Rectal smooth muscle tissue (tissue), 1 donor: ENCODE results near the gene AGPAT4.

Experiments
- H3K27ac ChIP-seq: one replicate; pipeline ENCODE4 v1.7.0; 2013; ENCODE audit warnings: low read depth, low read length, inconsistent platforms
- H3K27me3 ChIP-seq: one replicate; pipeline ENCODE4 v1.7.0; 2013; ENCODE audit warnings: low read length; ENCODE audit not compliant: control insufficient read depth, insufficient read depth
- H3K36me3 ChIP-seq: one replicate; pipeline ENCODE4 v1.7.0; 2013; ENCODE audit warnings: low read length; ENCODE audit not compliant: control insufficient read depth, insufficient read depth
- H3K4me1 ChIP-seq: one replicate; pipeline ENCODE4 v1.7.0; 2013; ENCODE audit warnings: low read length; ENCODE audit not compliant: control insufficient read depth, insufficient read depth
- H3K4me3 ChIP-seq: one replicate; pipeline ENCODE4 v1.7.0; 2013; ENCODE audit warnings: low read length
- H3K9ac ChIP-seq: one replicate; pipeline ENCODE4 v1.7.0; 2013; ENCODE audit warnings: low read length

The AGPAT4 gene

DNA sequence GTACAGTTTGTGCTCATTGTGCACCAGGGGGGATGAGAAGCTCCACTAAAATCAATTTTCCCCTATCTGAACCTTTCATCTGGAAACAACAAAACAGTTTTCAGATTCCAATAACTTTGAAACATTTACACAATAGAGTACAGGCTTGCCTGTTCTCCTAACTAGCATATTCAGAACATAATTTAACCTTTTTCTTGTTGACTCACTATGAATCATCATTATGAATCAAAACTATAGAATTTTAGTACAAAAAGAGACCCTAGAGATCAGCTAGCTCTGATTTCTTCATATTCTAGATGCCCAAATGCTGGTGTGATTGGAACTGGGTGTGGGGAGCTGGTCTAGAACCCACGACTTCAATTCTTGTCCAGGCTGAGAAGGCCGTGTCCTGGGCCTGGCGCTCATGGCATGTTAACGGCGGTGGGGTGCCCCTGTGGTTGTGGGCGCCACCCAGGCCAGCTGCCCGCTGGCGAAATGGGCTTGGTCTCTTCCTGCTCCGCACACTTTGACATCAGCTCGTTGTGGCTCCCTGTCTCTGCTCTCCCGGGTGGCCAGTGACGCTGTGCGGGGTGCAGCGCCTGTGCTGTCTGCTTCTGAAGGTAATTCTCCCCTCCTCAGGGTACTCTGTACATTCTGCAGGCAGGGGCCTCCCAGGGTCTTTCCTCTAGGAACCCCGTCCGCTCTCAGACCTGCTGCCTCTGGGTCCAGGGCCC lies 29.9 kb upstream of the AGPAT4 start:
- H3K27me3 ChIP-seq, result no peaks in the 10 kb centered on the region
- no peak overlapping the region for H3K4me3 ChIP-seq
- no peak overlapping the region for H3K27ac ChIP-seq
- H3K36me3 ChIP-seq, result no peaks in the 10 kb centered on the region
- no peaks in the 10 kb centered on the region for H3K4me1 ChIP-seq
- no peak overlapping the region for H3K9ac ChIP-seq

DNA sequence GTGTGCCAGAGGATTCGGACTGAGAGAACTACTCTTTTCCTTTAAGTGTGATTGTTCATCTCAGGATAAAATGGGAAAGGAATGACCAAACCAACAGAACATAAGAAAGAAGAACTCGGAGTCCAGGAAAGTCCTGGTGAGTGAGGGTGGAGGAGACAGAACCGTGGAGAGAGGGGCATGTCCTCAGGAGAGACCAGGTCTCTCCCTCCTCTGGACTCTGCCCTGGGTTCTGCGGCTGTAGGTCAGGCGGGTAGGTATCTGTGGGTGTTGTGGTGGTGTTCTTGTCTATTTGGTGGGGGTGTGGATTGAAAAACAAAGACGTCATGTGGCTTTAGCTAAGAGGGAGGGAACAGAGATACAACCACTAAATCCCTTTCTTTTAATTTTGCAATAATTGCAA lies 29.1 kb upstream of the AGPAT4 start:
- H3K4me1 ChIP-seq, result no peaks in the 10 kb centered on the region
- H3K36me3 ChIP-seq, result no peaks in the 10 kb centered on the region
- H3K4me3 ChIP-seq, result no peak overlapping the region
- H3K27me3 ChIP-seq, result no peaks in the 10 kb centered on the region
- no peak overlapping the region for H3K9ac ChIP-seq
- H3K27ac ChIP-seq, result no peak overlapping the region

DNA sequence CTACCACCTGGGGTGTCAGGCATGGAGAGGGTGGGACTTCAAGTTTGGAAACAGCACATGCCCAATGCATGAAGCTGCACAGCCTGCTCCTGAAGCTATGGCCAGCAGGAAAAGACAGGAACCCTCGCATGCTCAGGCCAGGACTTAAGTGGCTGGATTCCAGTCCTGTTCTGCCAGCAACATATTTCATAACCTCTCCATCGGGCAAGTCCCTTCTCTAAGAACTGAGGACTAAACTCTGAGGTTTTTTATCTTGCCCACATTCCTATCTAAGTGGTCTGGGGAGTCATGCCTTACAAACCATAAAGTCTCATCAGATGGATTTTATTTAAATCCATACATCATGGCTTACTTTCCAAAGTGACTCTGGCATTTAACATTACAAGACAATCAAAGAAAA lies 27.5 kb upstream of the AGPAT4 start:
- Histone ChIP-seq H3K4me3 (no peak overlapping the region), H3K4me1 (no peaks in the 10 kb centered on the region), H3K36me3 (no peaks in the 10 kb centered on the region), H3K27me3 (no peaks in the 10 kb centered on the region), H3K9ac (no peak overlapping the region), H3K27ac (no peak overlapping the region)

DNA sequence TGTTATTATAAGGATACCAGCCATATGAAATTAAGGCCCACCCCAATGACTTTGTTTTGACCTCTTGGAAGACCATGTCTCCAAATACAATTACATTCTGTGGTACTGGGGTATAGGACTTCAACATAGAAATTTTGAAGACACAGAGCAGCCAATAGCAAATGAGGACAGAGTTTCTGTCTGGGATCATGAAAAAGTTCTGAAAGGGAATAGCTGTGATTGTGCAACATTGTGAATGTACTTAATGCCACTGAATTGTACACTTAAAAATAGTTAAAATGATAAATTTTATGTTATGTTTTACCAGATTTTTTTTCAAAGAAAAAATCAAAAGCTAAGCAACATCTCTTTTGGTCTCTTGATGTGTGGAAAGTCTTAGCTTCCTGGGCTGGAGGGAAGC lies 27.0 kb upstream of the AGPAT4 start:
- no peaks in the 10 kb centered on the region for H3K36me3 ChIP-seq
- no peak overlapping the region for H3K27ac ChIP-seq
- H3K9ac ChIP-seq, result no peak overlapping the region
- no peak overlapping the region for H3K4me3 ChIP-seq
- H3K27me3 ChIP-seq, result no peaks in the 10 kb centered on the region
- H3K4me1 ChIP-seq, result no peaks in the 10 kb centered on the region

DNA sequence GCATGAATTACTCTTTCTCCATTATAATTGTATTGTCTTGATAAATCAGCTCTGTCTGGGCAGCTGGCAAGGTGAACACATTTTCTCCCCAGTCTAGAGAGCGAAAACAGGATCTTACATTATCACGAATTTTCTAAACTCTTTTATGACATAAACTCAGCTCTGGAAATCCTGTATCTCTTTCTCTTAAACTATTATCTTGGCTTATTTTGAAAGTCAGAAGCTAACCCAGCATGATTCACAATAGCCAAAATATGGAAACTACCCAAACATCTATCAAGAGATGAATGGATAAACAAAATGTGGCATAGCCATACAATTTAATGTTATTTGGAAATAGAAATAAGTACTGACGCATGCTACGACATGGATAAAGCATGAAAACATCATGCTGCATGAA lies 25.9 kb upstream of the AGPAT4 start:
- Histone ChIP-seq H3K27ac (no peak overlapping the region), H3K4me1 (no peaks in the 10 kb centered on the region), H3K36me3 (no peaks in the 10 kb centered on the region)

DNA sequence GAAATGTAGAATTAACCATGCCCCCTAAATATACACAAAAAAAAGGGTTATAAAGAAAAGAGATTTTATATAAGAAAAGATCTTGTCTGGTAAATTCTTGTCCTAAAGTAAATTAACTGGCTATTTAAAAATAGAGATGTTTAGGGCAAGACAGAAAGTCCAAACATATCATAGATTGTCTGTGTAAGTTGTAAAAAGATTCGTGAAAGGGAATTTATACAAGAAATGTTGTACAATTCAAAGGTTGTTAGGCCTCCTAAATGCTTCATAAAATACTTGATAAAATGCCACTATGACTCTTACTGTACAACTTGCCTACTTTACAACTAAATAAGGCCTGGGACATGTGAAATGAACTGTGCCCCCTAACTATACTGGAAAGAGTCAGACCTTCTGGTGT lies 21.9 kb upstream of the AGPAT4 start:
- H3K27me3 ChIP-seq, result no peaks in the 10 kb centered on the region
- no peaks in the 10 kb centered on the region for H3K36me3 ChIP-seq
- no peak overlapping the region for H3K27ac ChIP-seq
- no peak overlapping the region for H3K4me3 ChIP-seq
- H3K4me1 ChIP-seq, result no peaks in the 10 kb centered on the region
- H3K9ac ChIP-seq, result no peak overlapping the region

More for the DNA sequence above, 25.9 kb upstream of the AGPAT4 start:
- Histone ChIP-seq H3K4me3 (no peak overlapping the region), H3K9ac (no peak overlapping the region), H3K27me3 (no peaks in the 10 kb centered on the region)

DNA sequence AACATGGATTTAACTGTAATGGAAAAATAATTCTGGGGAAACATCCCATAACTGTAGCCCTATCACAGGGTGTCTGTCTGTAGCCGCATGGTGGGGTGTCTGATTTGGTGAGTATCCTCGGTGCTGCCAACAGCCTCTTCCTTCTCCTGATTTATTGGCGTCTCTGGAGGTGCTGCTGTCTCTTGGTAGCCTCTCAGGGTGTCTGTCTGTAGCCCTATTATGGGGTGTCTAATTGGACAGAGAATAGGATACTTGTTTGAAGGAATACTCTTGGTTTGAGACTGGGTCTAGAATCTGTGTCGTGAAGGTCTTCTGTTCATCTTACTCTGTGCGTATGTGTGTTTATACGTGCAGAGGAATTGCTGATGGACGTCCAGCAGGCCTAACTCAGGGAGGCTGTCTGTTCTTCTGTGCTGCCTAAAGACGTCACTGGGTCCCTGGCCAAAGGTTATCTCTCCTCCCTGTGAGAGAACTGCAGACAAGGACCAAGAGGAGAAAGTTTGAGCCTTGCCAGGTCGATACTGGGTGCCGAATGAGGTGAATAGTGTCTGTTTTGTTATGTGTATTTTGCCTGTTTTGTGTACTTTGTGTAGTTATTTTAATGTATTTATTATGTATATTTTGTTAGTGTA lies 18.9 kb upstream of the AGPAT4 start:
- no peak overlapping the region for H3K4me3 ChIP-seq
- no peak overlapping the region for H3K9ac ChIP-seq
- no peaks in the 10 kb centered on the region for H3K4me1 ChIP-seq
- no peaks in the 10 kb centered on the region for H3K36me3 ChIP-seq
- no peaks in the 10 kb centered on the region for H3K27me3 ChIP-seq
- no peak overlapping the region for H3K27ac ChIP-seq

DNA sequence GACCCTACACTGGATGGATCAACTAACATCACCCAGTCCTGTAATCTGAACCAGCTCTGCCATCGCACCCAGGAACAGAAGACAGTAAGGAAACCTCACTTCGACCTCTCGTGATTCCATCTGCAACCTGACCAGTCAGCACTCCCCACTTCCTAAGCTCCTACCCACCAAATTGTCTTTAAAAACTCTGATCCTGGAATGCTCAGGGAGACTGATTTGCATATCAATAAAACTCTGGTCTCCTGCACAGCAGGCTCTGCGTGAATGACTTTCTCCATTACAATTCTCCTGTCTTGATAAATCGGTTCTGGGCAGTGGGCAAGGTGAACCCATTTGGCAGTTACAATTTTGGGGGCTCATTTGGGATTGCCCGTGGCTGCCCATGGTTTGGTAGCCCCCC lies 18.3 kb upstream of the AGPAT4 start:
- Histone ChIP-seq H3K4me1 (no peaks in the 10 kb centered on the region), H3K27me3 (no peaks in the 10 kb centered on the region), H3K27ac (no peak overlapping the region), H3K4me3 (no peak overlapping the region), H3K9ac (no peak overlapping the region), H3K36me3 (no peaks in the 10 kb centered on the region)

DNA sequence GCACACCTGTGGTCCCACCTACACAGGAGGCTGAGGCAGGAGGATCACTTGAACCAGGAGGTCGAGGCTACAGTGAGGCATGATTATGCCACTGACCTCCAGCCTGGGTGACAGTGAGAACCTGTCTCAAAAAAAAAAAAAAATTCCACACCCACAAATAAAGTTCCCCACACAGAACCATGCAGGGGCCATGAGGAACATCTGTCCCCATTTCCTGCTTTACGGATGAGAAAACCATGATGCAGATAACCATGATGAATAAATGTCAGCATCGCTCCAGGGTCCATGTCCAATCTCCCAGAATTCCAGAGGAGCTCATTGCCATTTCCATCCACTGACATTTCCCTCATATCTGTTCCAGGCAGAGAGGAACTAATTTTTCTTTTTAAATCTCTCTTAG lies 16.9 kb upstream of the AGPAT4 start:
- Histone ChIP-seq H3K4me3 (no peak overlapping the region), H3K27ac (no peak overlapping the region), H3K36me3 (no peaks in the 10 kb centered on the region), H3K4me1 (no peaks in the 10 kb centered on the region), H3K9ac (no peak overlapping the region), H3K27me3 (no peaks in the 10 kb centered on the region)

DNA sequence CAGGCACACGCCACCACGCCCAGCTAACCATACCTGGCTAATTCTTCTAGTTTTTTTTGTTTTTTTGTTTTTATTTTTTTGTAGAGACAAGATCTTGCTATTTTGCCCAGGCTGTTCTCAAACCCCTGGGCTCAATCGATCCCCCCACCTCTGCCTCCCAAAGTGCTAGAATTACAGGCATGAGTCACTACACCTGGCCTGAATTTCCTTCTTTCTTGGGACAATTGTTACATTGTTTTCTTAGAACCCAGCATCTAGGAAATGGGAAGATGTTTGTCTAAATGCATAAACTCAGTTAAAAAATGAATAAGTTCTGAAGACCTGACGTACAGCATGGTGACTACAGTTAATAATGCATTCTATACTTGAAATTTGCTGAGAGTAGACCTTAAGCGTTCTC lies 10.8 kb upstream of the AGPAT4 start:
- Histone ChIP-seq H3K36me3 (no peaks in the 10 kb centered on the region), H3K4me3 (no peak overlapping the region), H3K27me3 (no peaks in the 10 kb centered on the region), H3K4me1 (no peaks in the 10 kb centered on the region), H3K27ac (no peak overlapping the region), H3K9ac (no peak overlapping the region)

DNA sequence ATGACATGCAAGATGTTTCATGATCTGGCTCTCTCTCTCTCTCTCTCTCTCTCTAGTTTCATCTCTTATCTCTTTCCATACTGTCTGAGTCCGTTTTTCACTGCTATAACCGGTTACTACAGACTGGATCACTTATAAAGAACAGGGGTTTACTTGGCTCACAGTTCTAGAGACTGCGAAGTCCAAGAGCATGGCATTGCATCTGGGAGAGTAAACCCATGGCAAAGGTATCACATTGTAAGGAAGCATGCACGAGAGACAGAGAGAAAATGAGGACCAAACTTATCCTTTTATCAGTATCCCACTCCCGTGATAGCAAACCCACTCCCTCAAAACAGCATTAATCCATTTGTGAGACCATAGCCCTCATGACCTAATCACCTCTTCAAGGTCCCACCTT lies 7.2 kb upstream of the AGPAT4 start:
- Histone ChIP-seq H3K36me3 (no peaks in the 10 kb centered on the region), H3K9ac (no peak overlapping the region), H3K27ac (no peak overlapping the region), H3K4me1 (no peaks in the 10 kb centered on the region), H3K4me3 (no peak overlapping the region), H3K27me3 (no peaks in the 10 kb centered on the region)

DNA sequence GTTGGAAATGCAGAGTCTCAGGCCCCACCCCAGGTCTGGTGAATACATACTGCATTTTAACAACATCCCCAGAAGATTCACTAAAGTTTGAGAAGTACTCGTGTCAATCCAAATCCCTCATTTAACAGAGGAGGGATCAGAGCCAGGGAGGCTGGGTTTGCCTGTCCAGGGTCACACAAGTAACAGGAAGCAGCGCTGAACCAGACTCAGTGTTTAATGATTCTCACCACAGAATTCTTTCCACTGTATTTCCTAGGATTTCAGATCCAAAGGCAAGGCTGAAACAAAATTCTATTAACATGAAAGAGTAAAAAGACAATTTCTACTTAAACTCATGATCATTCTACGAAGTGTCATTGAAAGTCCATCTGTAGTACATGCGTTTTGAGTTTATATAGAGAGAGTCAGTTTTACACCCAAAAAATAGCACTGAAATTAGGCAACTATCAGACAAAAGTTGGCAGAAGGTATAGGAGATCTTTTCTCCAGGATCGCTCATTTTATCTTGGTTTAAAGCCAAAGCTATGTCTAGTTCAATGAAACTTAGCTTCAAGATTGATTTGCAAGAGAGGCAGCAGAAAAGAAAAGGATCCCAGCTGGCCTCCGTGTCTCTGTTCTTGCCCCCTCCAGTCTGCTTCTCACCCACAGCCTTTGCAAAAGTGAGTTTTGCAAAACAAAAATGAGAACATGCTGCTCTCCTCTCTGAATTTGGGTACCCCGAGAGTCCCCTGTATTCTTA lies 6.0 kb upstream of the AGPAT4 start:
- no peak overlapping the region for H3K27ac ChIP-seq
- no peak overlapping the region for H3K9ac ChIP-seq
- H3K4me1 ChIP-seq, result no peaks in the 10 kb centered on the region
- H3K27me3 ChIP-seq, result no peaks in the 10 kb centered on the region
- no peaks in the 10 kb centered on the region for H3K36me3 ChIP-seq
- H3K4me3 ChIP-seq, result no peak overlapping the region
